HG03097 (cell line): ENCODE data around the gene GRID1.
"Not testable (repeated sequence)": the region's sequence is repeated elsewhere in the genome, so short reads cannot be mapped to it uniquely, and the experiment has no call there.

ENCODE experiments used
- ATAC-seq: cut with Tn5 transposase; IDR thresholded peaks from one replicate; pipeline ENCODE4 v1.9.1; 2021; ENCODE audit not compliant: unreplicated experiment, low FRiP score

The GRID1 gene

GRCh38 chr10:85724215-85724614 is 642.4 kb downstream of the GRID1 start:
- no peak for ATAC-seq

DNA sequence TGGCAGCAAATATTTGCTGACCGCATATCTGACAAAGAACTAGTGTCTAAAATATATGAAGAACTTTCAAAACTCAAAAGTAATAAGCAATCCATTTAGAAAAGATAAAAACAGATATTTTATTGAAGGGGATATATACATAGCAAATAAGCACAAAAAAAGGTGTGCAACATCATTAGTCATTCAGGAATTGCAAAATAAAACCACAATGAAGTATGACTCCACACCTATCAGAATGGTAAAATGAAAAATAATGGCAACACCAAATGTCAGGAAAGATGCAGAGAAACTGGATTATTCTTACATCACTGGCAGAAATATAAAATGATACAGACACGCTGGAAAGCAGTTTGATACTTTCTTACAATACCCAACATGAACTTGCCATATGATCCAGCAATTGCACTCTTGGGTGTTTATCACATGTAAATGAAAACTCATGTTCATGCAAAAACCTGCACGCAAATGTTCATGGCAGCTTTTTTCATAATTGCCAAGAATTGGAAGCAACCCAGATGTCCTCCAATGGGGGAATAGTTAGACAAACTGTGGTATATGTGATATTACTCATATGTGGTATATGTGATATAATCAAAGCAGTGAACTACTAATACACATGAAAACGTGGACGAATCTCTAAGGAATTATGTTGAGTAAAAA is 645.5 kb downstream of the GRID1 start:
- no peak for ATAC-seq

- no peak for ATAC-seq
Observed at GRCh38 chr10:85719408-85719807, 647.2 kb downstream of the GRID1 start.

- ATAC-seq, result no peak
Observed at GRCh38 chr10:85713885-85714284, 652.7 kb downstream of the GRID1 start.

- no peak for ATAC-seq
Observed at GRCh38 chr10:85702768-85703167, 663.8 kb downstream of the GRID1 start.

DNA sequence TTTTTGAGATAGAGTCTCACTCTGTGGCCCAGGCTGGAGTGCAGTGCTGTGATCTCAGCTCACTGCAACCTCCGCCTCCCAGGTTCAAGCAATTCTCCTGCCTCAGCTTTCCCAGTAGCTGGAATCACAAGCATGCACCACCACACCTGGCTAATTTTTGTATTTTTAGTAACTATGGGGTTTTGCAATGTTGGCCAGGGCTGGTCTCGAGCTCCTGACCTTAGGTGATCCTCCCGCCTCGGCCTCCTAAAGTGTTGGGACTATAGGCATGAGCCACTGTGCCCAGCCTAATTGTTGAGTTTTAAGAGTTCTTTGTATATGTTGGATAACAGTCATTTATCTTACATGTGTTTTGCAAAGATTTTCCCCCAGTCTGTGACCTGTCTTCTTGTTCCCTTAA is 667.5 kb downstream of the GRID1 start:
- not testable (repeated sequence) for ATAC-seq

DNA sequence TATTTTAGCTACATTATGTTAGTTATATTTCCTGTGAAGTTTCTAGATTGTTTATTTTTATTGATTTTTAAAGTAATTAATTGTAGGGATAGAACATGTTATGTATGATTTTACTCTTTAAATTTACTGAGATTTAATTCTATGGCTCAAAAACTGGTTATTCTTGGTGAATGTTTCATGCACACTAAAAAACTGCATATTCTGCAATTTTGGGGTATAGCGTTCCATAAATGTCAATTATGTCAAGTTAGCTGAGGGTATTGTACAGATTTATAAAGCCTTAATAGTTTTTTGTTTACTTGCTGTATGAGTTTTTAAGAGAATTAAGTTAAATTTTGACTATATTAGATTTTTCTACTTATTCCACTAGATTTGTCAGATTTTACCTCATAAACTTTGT is 669.7 kb downstream of the GRID1 start:
- ATAC-seq, result no peak

DNA sequence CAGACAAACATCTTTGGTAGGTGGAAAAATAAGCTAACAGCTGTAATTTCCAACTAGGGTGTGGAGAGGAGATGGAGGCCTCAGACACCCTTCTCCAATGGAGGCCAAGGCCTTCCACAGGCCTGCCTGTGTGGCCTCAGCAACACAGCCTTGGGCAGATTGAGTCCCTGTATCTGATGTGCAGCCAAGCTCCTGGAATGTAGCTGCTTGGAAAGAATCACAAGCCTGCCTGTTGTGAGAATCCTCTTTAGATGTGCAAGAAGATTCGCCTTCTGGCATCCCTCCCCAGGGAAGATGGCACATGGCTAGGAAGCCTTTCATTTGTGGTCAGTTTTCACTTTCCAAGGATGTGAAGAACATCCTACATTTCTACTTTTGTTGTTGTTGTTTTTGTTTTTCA is 684.0 kb downstream of the GRID1 start:
- ATAC-seq, result no peak

- ATAC-seq, result no peak
Observed at GRCh38 chr10:85679710-85680109, 686.9 kb downstream of the GRID1 start.

DNA sequence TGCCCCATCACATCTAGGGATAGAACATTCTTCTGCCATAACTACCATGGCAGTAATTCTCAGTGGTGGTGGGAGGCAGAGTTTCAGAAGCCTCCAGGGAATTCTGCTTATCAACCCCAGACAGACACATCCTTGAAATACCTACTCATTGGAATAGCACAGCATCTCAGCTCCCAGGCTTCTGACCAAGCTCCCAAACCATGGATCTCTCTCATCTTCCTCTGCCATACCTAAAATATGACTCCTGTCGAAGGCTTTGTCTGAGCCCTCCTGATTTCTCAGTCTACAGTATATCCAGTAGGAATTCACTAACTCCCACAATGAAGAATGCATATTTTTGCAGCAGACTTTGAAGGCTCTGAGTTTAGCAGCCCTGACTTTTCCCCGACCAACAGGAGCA is 687.5 kb downstream of the GRID1 start:
- ATAC-seq, result no peak

DNA sequence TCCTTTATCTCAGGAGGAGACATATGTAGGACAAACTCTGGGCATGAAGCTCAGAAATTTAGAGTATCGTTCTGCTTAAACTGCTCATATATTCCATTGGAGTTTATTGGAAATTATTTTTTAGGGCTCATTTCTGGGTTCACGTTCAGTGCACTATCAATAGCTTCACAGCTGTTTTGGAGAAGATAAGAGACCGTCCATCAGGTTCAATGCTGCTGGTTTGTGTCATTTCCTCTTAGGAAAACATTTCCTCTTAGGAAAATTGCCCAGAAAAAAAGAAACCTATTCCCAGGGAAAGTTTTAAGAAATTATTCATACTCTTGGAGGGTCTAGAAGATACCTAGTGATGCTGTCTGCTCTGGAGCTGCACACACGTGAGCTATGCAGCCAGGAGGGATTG is 691.7 kb downstream of the GRID1 start:
- no peak for ATAC-seq

- ATAC-seq, result no peak
Observed at GRCh38 chr10:85673270-85673669, 693.3 kb downstream of the GRID1 start.

GRCh38 chr10:85671530-85671929 is 695.1 kb downstream of the GRID1 start:
- no peak for ATAC-seq

- no peak for ATAC-seq
Observed at GRCh38 chr10:85668522-85668921, 698.1 kb downstream of the GRID1 start.

GRCh38 chr10:85667638-85668233 is 698.9 kb downstream of the GRID1 start:
- ATAC-seq, result no peak

DNA sequence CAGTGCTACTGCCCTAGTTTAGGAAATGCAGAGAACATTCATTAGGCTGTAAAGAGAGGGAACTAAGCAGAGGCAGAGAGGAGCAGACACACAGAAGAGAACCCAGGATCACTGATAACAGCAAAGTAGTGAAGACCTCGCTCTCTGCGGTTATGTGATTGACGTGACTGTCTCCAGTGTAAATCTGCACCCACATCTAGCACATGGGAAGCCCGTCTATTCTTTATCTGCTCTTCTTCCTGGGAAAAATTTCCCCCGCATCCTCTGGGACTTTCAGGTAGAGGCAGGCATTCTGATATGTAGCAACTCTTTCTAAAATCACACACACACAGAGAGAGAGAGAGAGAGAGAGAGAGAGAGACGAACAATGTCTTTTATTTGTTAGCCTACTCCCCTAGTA is 699.6 kb downstream of the GRID1 start:
- no peak for ATAC-seq

DNA sequence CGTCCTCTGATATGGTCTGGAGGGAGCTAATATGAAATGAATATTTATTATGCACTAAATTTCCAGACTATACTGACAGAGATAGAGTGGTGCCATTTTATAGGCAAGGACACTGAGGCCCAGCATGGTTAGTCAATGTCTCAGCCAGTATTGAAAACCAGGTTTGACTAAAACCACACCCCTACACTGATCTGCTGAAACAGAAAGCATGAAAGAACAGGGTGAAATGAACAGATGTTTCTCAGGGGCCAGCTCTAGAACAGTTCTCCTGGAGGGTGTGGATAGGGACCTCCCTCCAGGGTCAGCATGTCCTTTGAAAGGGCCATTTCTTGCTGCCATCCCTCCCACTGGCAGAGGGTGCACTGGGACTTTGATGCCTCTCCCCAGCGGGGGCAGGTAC is 700.5 kb downstream of the GRID1 start:
- no peak for ATAC-seq

GRCh38 chr10:85665681-85666080 is 700.9 kb downstream of the GRID1 start:
- no peak for ATAC-seq

DNA sequence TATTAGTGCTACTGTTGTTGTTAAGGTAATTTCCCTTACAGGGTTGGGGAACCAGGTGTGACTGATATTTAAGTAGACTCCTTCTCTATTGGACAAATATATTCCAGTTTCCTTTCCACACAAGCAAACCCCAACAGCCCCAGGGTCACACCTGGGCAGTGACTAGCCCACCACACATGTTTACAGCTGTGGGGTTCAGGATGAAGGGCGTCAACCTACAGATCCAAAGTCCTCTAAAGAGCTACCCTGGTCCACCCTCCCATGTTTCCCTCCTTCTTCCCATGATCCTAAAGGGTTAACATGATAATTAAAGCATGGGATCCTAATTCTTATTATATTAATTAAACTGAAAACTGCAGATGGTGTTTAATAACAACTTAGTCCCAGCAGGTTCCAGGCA is 701.5 kb downstream of the GRID1 start:
- ATAC-seq, result no peak

GRCh38 chr10:85661123-85661522 is 705.5 kb downstream of the GRID1 start:
- ATAC-seq, result no peak

DNA sequence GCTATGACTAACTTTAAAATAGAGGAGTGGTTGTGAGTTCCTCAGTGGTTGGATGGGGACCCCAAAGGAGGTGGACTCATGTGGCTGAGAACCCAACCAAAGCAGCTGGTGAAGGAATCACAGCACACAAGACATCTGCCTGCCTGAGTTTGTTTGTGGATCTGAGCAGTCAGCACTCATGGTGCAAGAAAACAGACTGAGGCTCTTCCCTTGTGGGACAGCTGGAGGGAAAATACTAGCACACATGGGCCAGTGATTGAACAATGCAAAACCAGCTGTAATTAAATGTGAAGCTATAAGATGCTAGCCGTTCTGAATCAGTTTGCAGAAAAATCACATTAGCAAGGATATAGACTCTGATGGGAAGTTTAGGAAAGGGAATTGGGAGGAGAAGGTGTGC is 707.3 kb downstream of the GRID1 start:
- no peak for ATAC-seq

GRCh38 chr10:85658518-85658917 is 708.1 kb downstream of the GRID1 start:
- no peak for ATAC-seq
